SJCRH30 (cell line): ENCODE measurements around the gene CHCHD6. TPM values are rescaled to one million over a fixed set of nuclear protein-coding genes. Genes with fewer than 3 reads are reported as not detected.
A peak's percentile ranks its signal among the peaks of the same experiment; 100 is the strongest.

Experiments used
- DNase-seq, 2 experiments: peaks; one replicate each; pipeline ENCODE4 v3.0.0-alpha.2; 2015 to 2020
- H3K27ac ChIP-seq: fragments of 250-450 bp; sonication (Bioruptor Pico); 2 replicates; pipeline ENCODE4 v1.5.1; 2020; ENCODE audit warnings: mild to moderate bottlenecking, moderate library complexity
- H3K27me3 ChIP-seq: fragments of 250-450 bp; sonication (Bioruptor Pico); 2 replicates; pipeline ENCODE4 v1.5.1; 2020; ENCODE audit warnings: mild to moderate bottlenecking, moderate library complexity
- H3K36me3 ChIP-seq: fragments of 250-450 bp; sonication (Bioruptor Pico); 2 replicates; pipeline ENCODE4 v1.5.1; 2020; ENCODE audit warnings: mild to moderate bottlenecking, moderate library complexity
- H3K4me1 ChIP-seq: fragments of 250-450 bp; sonication (Bioruptor Pico); 2 replicates; pipeline ENCODE4 v1.5.1; 2020; ENCODE audit warnings: mild to moderate bottlenecking, moderate library complexity
- H3K4me3 ChIP-seq: fragments of 250-450 bp; sonication (Bioruptor Pico); 2 replicates; pipeline ENCODE4 v1.5.1; 2020; ENCODE audit warnings: mild to moderate bottlenecking, moderate library complexity
- H3K9me3 ChIP-seq: fragments of 250-450 bp; sonication (Bioruptor Pico); replicated peaks from 2 replicates; pipeline ENCODE4 v1.5.1; 2020; ENCODE audit warnings: mild to moderate bottlenecking, moderate library complexity
- total RNA-seq: library from RNA; depleted of rRNA; stranded (reverse); fragments of >200 nt; shearing (Covaris generic); gene quantifications from 2 replicates; pipeline ENCODE4 v1.2.3, GENCODE V29; 2014

CHCHD6 gene
- total RNA-seq, 1 experiment from 2014 or later, result 24.2 TPM

- Histone ChIP-seq H3K4me3 (no peak overlapping the region), H3K9me3 (no peaks in the 10 kb centered on the region), H3K27me3 (no peaks in the 10 kb centered on the region), H3K36me3 (no peaks in the 10 kb centered on the region), H3K27ac (0 out of 2 replicates have a peak overlapping the region, but pooled peaks have one; percentile 10), H3K4me1 (peaks cover 12% of the 10 kb centered on the region)
- DNase-seq, result peak; percentile 45 to 73
Measured at GRCh38 chr3:126867190-126867862, 163.3 kb downstream of the CHCHD6 start.

- H3K36me3 ChIP-seq, result no peaks in the 10 kb centered on the region
- 0 out of 2 replicates have a peak overlapping the region, but pooled peaks have one; percentile 10 for H3K27ac ChIP-seq
- H3K27me3 ChIP-seq, result no peaks in the 10 kb centered on the region
- H3K4me3 ChIP-seq, result no peak overlapping the region
- H3K9me3 ChIP-seq, result no peaks in the 10 kb centered on the region
- H3K4me1 ChIP-seq, result peaks cover 12% of the 10 kb centered on the region
- DNase-seq, result no peak
Measured at GRCh38 chr3:126867863-126868200, 163.8 kb downstream of the CHCHD6 start.

- H3K27ac ChIP-seq, result no peak overlapping the region
Measured at GRCh38 chr3:126870608-126871210, 166.7 kb downstream of the CHCHD6 start.

GRCh38 chr3:126872701-126873342 lies 168.8 kb downstream of the CHCHD6 start:
- Histone ChIP-seq H3K36me3 (no peaks in the 10 kb centered on the region; the same call in 1 of the 2 replicates), H3K9me3 (no peaks in the 10 kb centered on the region), H3K27me3 (no peaks in the 10 kb centered on the region), H3K4me3 (no peak overlapping the region), H3K27ac (no peak overlapping the region), H3K4me1 (peaks cover 2% of the 10 kb centered on the region; the same call in 1 of the 2 replicates)
- DNase-seq, result no peak

More at GRCh38 chr3:126870608-126871210, 166.7 kb downstream of the CHCHD6 start:
- peaks cover 12% of the 10 kb centered on the region for H3K4me1 ChIP-seq
- no peaks in the 10 kb centered on the region for H3K27me3 ChIP-seq
- no peak for DNase-seq
- no peaks in the 10 kb centered on the region; the same call in 1 of the 2 replicates for H3K36me3 ChIP-seq
- no peaks in the 10 kb centered on the region for H3K9me3 ChIP-seq
- no peak overlapping the region for H3K4me3 ChIP-seq

- no peaks in the 10 kb centered on the region for H3K4me1 ChIP-seq
- H3K27ac ChIP-seq, result no peak overlapping the region
- no peaks in the 10 kb centered on the region for H3K27me3 ChIP-seq
- no peaks in the 10 kb centered on the region for H3K9me3 ChIP-seq
- no peak overlapping the region for H3K4me3 ChIP-seq
- no peak for DNase-seq
- H3K36me3 ChIP-seq, result no peaks in the 10 kb centered on the region; the same call in 1 of the 2 replicates
Measured at GRCh38 chr3:126873416-126873815, 169.4 kb downstream of the CHCHD6 start.

- no peak for DNase-seq
- no peak overlapping the region for H3K27ac ChIP-seq
- no peak overlapping the region for H3K4me3 ChIP-seq
- H3K9me3 ChIP-seq, result no peaks in the 10 kb centered on the region
- no peaks in the 10 kb centered on the region for H3K27me3 ChIP-seq
- no peaks in the 10 kb centered on the region; the same call in 1 of the 2 replicates for H3K36me3 ChIP-seq
- no peaks in the 10 kb centered on the region for H3K4me1 ChIP-seq
Measured at GRCh38 chr3:126878664-126879063, 174.6 kb downstream of the CHCHD6 start.

- H3K36me3 ChIP-seq, result no peaks in the 10 kb centered on the region
- no peaks in the 10 kb centered on the region for H3K9me3 ChIP-seq
- no peak overlapping the region for H3K4me3 ChIP-seq
- H3K27me3 ChIP-seq, result no peaks in the 10 kb centered on the region
- no peak for DNase-seq
- H3K4me1 ChIP-seq, result no peaks in the 10 kb centered on the region; the same call in 1 of the 2 replicates
- H3K27ac ChIP-seq, result no peak overlapping the region
Measured at GRCh38 chr3:126880901-126881300, 176.9 kb downstream of the CHCHD6 start.

GRCh38 chr3:126881861-126882260 lies 177.8 kb downstream of the CHCHD6 start:
- DNase-seq, result no peak
- no peaks in the 10 kb centered on the region for H3K9me3 ChIP-seq
- no peak overlapping the region for H3K27ac ChIP-seq
- H3K36me3 ChIP-seq, result no peaks in the 10 kb centered on the region
- no peaks in the 10 kb centered on the region for H3K27me3 ChIP-seq
- H3K4me1 ChIP-seq, result peaks cover 4% of the 10 kb centered on the region
- H3K4me3 ChIP-seq, result no peak overlapping the region

- H3K4me3 ChIP-seq, result no peak overlapping the region
- no peaks in the 10 kb centered on the region for H3K9me3 ChIP-seq
- H3K4me1 ChIP-seq, result peaks cover 4% of the 10 kb centered on the region
- no peak overlapping the region for H3K27ac ChIP-seq
- no peak for DNase-seq
- no peaks in the 10 kb centered on the region for H3K27me3 ChIP-seq
- H3K36me3 ChIP-seq, result no peaks in the 10 kb centered on the region
Measured at GRCh38 chr3:126883241-126883640, 179.2 kb downstream of the CHCHD6 start.

GRCh38 chr3:126885425-126885824 lies 181.4 kb downstream of the CHCHD6 start:
- H3K27ac ChIP-seq, result no peak overlapping the region
- DNase-seq, result no peak
- H3K4me3 ChIP-seq, result no peak overlapping the region
- no peaks in the 10 kb centered on the region for H3K9me3 ChIP-seq
- H3K36me3 ChIP-seq, result no peaks in the 10 kb centered on the region
- H3K27me3 ChIP-seq, result no peaks in the 10 kb centered on the region
- peaks cover 4% of the 10 kb centered on the region for H3K4me1 ChIP-seq

- Histone ChIP-seq H3K36me3 (no peaks in the 10 kb centered on the region), H3K4me3 (no peak overlapping the region), H3K27me3 (no peaks in the 10 kb centered on the region), H3K4me1 (peaks cover 4% of the 10 kb centered on the region), H3K27ac (no peak overlapping the region), H3K9me3 (no peaks in the 10 kb centered on the region)
- DNase-seq, result peak in 1 of 2 experiments; percentile 28
Measured at GRCh38 chr3:126886217-126886616, 182.2 kb downstream of the CHCHD6 start.

GRCh38 chr3:126887686-126888085 lies 183.6 kb downstream of the CHCHD6 start:
- Histone ChIP-seq H3K9me3 (no peaks in the 10 kb centered on the region), H3K4me1 (peaks cover 7% of the 10 kb centered on the region), H3K27ac (no peak overlapping the region), H3K4me3 (no peak overlapping the region), H3K36me3 (no peaks in the 10 kb centered on the region), H3K27me3 (no peaks in the 10 kb centered on the region)
- DNase-seq, result no peak

GRCh38 chr3:126888186-126888760 lies 184.2 kb downstream of the CHCHD6 start:
- Histone ChIP-seq H3K27ac (no peak overlapping the region), H3K4me3 (no peak overlapping the region), H3K9me3 (no peaks in the 10 kb centered on the region), H3K27me3 (no peaks in the 10 kb centered on the region), H3K4me1 (peaks cover 7% of the 10 kb centered on the region), H3K36me3 (no peaks in the 10 kb centered on the region)
- DNase-seq, result no peak

GRCh38 chr3:126889276-126890201 lies 185.5 kb downstream of the CHCHD6 start:
- no peaks in the 10 kb centered on the region for H3K36me3 ChIP-seq
- no peak overlapping the region for H3K4me3 ChIP-seq
- H3K27ac ChIP-seq, result no peak overlapping the region
- H3K27me3 ChIP-seq, result no peaks in the 10 kb centered on the region
- no peak for DNase-seq
- H3K9me3 ChIP-seq, result no peaks in the 10 kb centered on the region
- H3K4me1 ChIP-seq, result peaks cover 7% of the 10 kb centered on the region
